HG02840 (cell line): ENCODE measurements around the gene RIMBP2.

Source experiments
- ATAC-seq: cut with Tn5 transposase; IDR thresholded peaks from one replicate; pipeline ENCODE4 v1.9.1; 2021; ENCODE audit warnings: mild to moderate bottlenecking, moderate library complexity, moderate number of reproducible peaks; ENCODE audit not compliant: unreplicated experiment, low FRiP score

The RIMBP2 gene

DNA sequence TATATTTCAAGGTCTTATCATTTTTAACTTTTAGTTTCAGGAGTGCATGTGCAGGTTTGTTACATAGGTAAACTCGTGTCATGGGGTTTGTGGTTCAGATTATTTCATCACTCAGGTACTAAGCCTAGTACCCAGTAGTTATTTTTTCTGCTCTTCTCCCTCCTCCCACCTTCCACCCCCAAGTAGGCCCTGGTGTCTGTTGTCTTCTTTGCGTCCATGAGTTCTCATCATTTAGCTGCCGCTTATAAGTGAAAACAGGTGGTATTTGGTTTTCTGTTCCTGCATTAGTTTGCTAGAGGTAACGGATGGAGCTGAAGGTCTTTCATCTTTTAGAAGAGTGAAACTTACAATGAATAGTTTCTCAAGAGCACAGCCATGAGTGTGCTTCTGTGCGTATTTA is 354.0 kb downstream of the RIMBP2 start:
- no peak for ATAC-seq

DNA sequence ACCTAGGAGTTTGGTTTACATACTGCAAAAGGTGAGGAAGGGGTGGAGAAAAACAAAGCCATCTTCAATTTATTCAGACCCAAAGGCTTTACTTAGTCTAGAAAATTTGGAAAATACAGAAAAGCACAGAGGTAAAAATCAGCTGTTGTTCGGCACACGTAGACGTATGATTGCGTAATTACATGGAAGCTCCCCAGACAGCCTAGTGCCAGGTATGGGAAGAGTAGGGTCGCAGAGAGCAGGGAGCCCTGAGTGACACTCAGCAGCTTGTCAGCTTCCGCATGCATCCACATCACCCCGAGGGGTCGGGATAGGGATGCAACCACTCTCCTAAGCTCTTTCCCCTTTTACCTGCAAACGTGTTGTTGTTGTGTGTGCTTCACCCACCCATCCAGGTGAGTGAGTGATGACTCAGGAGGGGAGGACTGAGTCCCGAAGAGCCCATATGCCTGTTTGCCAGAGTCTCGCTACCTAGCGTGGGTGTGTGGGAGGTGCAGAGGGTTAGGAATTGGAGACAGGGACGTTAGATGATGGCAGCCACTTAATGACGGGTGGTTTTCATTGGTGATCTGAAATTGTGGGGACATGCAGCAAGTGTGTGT is 358.3 kb downstream of the RIMBP2 start:
- ATAC-seq = no peak

DNA sequence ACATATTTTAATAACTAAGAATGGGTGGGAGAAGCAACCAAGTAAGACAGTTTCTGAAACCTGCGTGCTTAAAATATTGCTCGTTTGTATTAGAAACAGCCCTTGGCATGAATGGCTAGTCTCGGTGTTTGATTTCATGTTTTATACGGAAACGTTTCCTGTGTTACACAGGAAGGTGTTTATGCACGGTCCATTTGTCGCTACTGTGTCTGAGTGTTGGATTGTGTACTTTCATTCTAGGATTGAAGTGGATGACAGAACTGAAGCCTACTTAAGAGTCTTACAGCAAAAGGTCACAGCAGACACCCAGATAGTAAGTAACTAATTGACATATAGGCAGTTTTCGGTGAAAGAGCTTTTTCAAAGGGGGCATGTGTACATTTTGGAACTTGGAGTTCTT is 358.9 kb downstream of the RIMBP2 start:
- ATAC-seq = no peak

DNA sequence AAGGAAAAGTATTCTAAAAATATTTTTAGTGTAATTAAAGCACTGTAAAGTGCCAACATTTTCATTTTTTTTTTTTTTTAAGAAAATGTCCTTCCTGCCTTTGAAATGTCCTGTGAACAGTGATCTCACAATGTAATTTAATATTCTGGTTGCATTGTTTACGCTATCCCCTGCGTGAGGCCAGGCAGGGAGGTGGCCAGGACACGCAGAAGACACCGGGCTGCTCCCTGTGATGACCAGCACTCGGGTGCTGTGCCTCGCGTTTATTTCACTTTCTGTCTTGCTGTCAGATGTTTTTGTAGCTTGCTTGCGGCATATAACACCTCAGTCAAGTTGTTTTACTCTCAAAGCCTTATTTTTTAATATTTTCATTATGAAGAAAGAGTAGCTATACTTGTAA is 359.9 kb downstream of the RIMBP2 start:
- ATAC-seq = no peak

DNA sequence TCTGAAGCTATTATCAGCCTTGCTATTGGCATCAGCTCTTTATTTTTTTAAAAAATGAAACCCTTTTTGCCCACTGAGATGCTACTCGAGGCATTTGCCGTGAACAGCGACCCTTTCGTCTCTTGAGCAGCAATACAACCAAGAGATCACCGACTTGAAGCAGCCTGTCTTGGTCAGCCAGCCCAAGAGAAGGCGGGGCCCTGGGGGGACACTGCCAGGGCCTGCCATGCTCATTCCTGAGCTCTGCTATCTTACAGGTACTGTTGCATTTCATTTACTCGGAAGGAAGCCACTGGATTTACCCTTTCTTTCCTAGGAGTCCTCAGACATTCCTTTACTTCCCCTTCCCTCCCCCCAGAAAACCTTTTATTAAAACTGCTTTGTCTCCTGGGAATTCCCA is 361.7 kb downstream of the RIMBP2 start:
- ATAC-seq = no peak

DNA sequence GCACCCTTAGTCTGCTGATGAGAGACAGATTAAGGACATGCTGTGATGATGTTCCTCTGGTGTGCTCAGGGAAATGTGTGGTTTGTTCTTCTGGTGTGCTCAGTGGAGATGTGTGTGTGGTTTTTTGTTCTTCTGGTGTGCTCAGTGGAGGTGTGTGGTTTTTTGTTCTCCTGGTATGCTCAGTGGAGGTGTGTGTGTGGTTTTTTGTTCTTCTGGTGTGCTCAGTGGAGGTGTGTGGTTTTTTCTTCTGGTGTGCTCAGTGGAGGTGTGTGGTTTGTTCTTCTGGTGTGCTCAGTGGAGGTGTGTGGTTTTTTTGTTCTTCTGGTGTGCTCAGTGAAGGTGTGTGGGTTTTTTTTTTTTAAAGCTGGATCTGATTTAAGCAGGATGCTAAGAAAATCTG is 363.0 kb downstream of the RIMBP2 start:
- ATAC-seq = no peak

DNA sequence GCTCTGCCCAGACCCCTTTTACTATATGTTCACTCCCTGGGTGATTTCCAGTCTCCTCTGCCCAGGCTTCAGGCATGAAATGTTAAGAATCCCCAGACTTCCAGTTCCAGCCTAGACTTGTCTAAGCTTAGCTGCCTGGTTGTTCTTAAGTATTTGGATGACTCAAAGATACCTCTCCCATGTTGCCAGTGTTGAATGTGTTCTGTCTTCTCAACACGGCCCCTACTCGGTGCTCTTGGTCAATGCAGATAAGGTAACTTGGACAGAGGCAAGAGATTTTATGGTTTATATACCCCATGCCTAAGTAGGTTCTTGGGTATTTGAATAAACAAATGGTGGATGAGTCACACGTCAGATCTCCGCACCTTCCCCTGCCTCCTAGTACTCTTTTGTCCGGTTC is 364.8 kb downstream of the RIMBP2 start:
- no peak for ATAC-seq

DNA sequence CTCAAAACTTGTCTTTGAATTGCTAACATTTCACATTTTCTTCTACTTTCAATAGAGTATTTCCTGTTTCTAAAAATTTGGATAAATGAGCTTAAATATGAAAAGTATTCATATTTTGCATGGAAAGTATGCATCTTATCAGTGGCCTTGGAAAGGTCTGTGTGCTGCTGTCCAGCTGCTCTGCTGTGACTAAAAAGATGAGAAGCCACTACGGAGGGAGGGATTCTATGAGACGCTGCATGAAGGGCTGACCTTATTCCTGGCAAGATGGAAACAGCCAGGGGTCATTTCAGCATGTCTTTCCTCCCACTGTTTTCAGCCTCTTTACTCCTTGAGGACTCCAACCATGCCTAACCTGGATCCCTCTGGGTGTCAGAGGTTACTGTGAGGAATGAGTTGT is 365.4 kb downstream of the RIMBP2 start:
- ATAC-seq = no peak

DNA sequence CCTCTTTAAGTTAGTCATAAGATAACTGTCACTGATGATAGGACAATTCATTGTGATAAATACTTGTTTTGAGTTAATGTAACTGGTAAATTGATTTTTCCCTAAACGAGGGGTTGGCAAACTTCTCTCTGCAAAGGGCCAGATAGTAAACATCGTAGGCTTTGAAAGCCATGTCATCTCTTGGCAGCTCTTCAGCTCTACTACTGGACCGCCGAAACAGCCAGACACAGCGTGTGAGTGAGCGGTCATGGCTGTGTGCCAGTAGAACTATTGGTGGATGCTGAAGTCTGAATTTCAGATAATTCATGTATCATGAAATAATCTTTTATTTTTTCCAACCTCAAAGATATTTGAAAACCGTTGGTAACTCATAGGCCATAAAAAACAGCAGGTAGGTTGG is 368.5 kb downstream of the RIMBP2 start:
- no peak for ATAC-seq
